Measurements from ENCODE around the gene PCDHB14. TPM values are rescaled to one million over a fixed set of nuclear protein-coding genes. Genes with fewer than 3 reads are reported as not detected.
"Not testable (repeated sequence)": the region's sequence is repeated elsewhere in the genome, so short reads cannot be mapped to it uniquely, and the experiment has no call there.

Gene PCDHB14
- 0.26 and 0.77 TPM in 2 replicates for total RNA-seq

- Histone ChIP-seq H3K36me3 (ENCODE audit: control insufficient read depth, insufficient read depth, low read length) (no peaks in the 10 kb centered on the region), H3K4me3 (ENCODE audit: low read depth, low read length) (peak within 1 kb of the TSS; percentile 8), H3K27me3 (ENCODE audit: control insufficient read depth, insufficient read depth, low read length) (no peaks in the 10 kb centered on the region)
- FAIRE-seq (no peak), DNase-seq (ENCODE audit: low read depth) (peak; percentile 13)
- no peak for TF ChIP-seq CTCF (IDR thresholded peaks at IDR 0.05; ENCODE audit: insufficient read depth, low read length, severe bottlenecking)
These were observed at the start of gene PCDHB14 for GRCh38 chr5:141223112-141223783. Gene PCDHB14, plus strand, starts transcription at chr5:141223343. Its CDS starts 163 bp downstream, at chr5:141223506.

GRCh38 chr5:141174291-141175104 lies 48.6 kb upstream of the PCDHB14 start:
- not testable (repeated sequence) for DNase-seq (ENCODE audit: low read depth); H3K27me3 ChIP-seq (ENCODE audit: control insufficient read depth, insufficient read depth, low read length); H3K4me3 ChIP-seq (ENCODE audit: low read depth, low read length); FAIRE-seq; H3K36me3 ChIP-seq (ENCODE audit: control insufficient read depth, insufficient read depth, low read length)

GRCh38 chr5:141175933-141176332 lies 47.2 kb upstream of the PCDHB14 start:
- no peak for FAIRE-seq
- no peak for DNase-seq (ENCODE audit: low read depth)
- Histone ChIP-seq H3K4me3 (ENCODE audit: low read depth, low read length) (no peak overlapping the region), H3K36me3 (ENCODE audit: control insufficient read depth, insufficient read depth, low read length) (no peaks in the 10 kb centered on the region), H3K27me3 (ENCODE audit: control insufficient read depth, insufficient read depth, low read length) (no peaks in the 10 kb centered on the region)
- TF ChIP-seq CTCF (IDR thresholded peaks at IDR 0.05; ENCODE audit: insufficient read depth, low read length, severe bottlenecking): no peak

- not testable (repeated sequence) for H3K4me3 ChIP-seq (ENCODE audit: low read depth, low read length); DNase-seq (ENCODE audit: low read depth); H3K27me3 ChIP-seq (ENCODE audit: control insufficient read depth, insufficient read depth, low read length); H3K36me3 ChIP-seq (ENCODE audit: control insufficient read depth, insufficient read depth, low read length)
- peak; percentile 95 for FAIRE-seq
These were observed 45.5 kb upstream of the PCDHB14 start, which contains the start of gene PCDHB8 for GRCh38 chr5:141177577-141178191. Gene PCDHB8, plus strand, starts transcription at chr5:141177790. Its CDS starts 245 bp downstream, at chr5:141178035.

GRCh38 chr5:141179371-141179770 lies 43.8 kb upstream of the PCDHB14 start:
- not testable (repeated sequence) for H3K27me3 ChIP-seq (ENCODE audit: control insufficient read depth, insufficient read depth, low read length); FAIRE-seq; DNase-seq (ENCODE audit: low read depth); H3K36me3 ChIP-seq (ENCODE audit: control insufficient read depth, insufficient read depth, low read length); H3K4me3 ChIP-seq (ENCODE audit: low read depth, low read length)

- not testable (repeated sequence) for H3K4me3 ChIP-seq (ENCODE audit: low read depth, low read length); H3K36me3 ChIP-seq (ENCODE audit: control insufficient read depth, insufficient read depth, low read length); FAIRE-seq; H3K27me3 ChIP-seq (ENCODE audit: control insufficient read depth, insufficient read depth, low read length); DNase-seq (ENCODE audit: low read depth)
These were observed 43.3 kb upstream of the PCDHB14 start for GRCh38 chr5:141179876-141180275.

- Histone ChIP-seq H3K36me3 (ENCODE audit: control insufficient read depth, insufficient read depth, low read length) (no peaks in the 10 kb centered on the region), H3K4me3 (ENCODE audit: low read depth, low read length) (no peak overlapping the region), H3K27me3 (ENCODE audit: control insufficient read depth, insufficient read depth, low read length) (no peaks in the 10 kb centered on the region)
- DNase-seq (ENCODE audit: low read depth) (no peak), FAIRE-seq (no peak)
- no peak for TF ChIP-seq CTCF (IDR thresholded peaks at IDR 0.05; ENCODE audit: insufficient read depth, low read length, severe bottlenecking)
These were observed 42.8 kb upstream of the PCDHB14 start for GRCh38 chr5:141180313-141180712.
